ENCODE measurements around the gene HABP2.

HABP2 gene

DNA sequence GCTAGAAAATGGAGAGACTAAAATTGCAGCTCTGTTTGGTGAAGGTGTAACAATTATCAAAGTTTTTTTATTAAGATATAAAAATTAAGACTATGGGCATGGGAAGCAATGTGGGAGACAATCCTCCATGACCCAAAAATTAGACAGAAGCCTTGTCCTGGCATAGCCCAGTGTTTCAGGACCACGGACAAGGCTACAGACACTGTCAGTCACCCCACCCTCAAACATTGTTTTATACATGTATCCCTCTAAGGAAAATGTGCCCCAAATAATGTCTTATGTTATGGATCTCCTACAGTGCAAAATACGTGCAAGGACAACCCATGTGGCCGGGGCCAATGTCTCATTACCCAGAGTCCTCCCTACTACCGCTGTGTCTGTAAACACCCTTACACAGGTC, 24.0 kb downstream of the HABP2 start:
- H3K27ac ChIP-seq, result no peak overlapping the region
- TF ChIP-seq, protein P1, sequence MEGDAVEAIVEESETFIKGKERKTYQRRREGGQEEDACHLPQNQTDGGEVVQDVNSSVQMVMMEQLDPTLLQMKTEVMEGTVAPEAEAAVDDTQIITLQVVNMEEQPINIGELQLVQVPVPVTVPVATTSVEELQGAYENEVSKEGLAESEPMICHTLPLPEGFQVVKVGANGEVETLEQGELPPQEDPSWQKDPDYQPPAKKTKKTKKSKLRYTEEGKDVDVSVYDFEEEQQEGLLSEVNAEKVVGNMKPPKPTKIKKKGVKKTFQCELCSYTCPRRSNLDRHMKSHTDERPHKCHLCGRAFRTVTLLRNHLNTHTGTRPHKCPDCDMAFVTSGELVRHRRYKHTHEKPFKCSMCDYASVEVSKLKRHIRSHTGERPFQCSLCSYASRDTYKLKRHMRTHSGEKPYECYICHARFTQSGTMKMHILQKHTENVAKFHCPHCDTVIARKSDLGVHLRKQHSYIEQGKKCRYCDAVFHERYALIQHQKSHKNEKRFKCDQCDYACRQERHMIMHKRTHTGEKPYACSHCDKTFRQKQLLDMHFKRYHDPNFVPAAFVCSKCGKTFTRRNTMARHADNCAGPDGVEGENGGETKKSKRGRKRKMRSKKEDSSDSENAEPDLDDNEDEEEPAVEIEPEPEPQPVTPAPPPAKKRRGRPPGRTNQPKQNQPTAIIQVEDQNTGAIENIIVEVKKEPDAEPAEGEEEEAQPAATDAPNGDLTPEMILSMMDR (conservative IDR thresholded peaks at IDR 0.05), result no peak

DNA sequence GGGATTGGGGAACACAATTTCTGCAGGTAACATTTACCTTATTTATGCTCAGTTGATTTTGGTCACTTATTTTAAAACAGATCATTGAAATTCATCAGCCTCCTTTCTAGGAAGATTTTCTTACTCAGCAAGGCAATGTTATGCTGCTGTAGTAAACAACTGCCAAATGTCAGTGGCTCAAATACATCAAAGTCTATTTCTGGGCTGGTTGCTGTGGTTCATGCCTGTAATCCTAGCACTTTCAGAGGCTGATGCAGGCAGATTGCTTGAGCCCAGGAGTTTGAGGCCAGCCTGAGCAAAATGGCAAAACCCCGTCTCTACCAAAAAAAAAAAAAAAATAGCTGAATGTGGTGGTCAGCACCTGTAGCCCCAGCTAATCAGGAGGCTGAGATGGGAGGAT, 25.9 kb downstream of the HABP2 start:
- no peak overlapping the region for H3K27ac ChIP-seq
- TF ChIP-seq, protein P1 (conservative IDR thresholded peaks at IDR 0.05), result no peak

DNA sequence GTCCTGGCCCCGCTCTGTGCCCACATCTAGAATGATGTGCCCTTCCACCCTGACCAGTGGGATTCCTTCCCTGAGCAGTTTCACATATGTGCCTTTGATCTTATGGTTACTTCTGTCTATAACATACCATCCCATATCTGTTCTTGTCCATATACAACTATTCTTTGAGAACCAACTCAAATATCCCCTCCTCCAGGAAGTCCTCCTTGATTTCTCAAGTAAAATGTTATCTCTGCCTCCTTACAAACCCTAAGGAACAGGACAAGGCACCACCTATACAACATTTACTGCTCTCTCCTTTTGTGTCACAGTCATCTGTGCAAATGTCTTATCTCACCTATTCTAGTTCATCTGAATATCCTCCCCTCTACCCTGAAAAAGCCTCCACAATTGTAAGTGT, 28.2 kb downstream of the HABP2 start:
- TF ChIP-seq, protein P1 (conservative IDR thresholded peaks at IDR 0.05), result no peak
- no peak overlapping the region for H3K27ac ChIP-seq

DNA sequence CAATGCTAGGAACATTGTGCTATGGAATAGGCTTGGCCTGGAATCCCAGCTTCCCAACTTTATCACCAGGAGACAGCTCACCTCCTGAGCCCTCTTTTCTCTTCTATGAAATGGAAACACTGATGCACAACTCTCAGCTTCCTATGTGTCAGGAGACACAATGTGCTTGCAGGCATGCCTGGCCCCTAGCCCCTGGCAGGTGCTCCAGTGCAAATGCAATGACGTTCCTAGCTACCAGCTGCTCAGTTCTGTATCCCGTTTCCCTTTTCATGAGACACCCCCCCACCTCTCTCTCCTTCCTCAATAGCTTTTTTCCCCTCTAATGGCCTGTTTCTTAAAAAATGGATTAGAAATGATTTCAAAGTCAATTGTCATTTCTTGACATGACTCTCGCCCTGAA, 30.7 kb downstream of the HABP2 start:
- TF ChIP-seq, protein P1 (conservative IDR thresholded peaks at IDR 0.05), result no peak

DNA sequence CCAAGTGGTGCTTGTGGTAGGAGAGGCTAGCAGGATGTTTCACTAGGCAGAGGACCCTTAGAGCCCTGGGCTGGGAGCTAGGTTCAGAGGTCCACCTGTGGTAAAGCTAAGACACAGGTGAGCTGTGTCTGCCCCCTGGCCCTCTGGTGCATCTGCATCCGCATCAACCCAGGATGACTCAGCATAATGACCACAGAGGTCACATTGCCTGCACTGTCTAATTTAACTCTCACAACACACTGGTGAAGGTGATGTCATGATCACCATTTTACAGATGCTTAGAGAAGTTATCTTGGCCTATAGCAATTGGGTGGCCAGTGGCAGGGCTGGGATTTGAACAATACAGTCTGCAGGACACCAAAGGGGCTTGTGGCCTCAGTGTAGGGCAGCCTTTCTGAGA, 33.1 kb downstream of the HABP2 start:
- H3K27ac ChIP-seq, result no peak overlapping the region
- TF ChIP-seq, protein P1 (conservative IDR thresholded peaks at IDR 0.05), result no peak

More for the DNA sequence above, 30.7 kb downstream of the HABP2 start:
- H3K27ac ChIP-seq, result no peak overlapping the region

DNA sequence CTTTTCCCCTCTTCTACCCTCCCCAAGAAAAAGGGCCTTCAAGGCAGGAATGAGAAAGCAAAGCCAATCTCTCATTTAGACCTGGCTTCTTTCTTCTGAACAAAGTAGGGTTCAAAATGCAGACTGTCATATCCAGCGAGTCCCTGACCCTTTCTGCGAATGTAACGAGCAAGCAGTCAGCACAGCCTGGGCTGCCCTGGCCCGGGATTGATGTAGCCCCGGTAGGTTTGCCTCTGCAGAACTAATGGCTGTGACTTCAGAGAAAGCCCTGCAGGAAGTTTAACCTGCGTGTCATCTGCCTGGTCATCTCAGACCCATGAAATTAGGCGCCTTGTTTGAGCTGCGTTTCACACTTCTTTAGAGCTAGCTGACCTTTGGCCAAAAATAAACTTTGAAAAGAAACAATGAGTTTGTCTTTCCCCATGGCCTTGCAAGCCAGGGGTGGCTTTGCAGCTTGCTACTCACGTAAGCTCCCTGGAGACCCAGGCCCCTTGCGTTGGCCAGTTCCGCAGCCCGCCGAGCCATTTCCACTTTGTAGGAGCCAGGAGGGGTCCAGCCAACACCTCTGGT, 36.4 kb downstream of the HABP2 start:
- no peak overlapping the region for H3K27ac ChIP-seq
- TF ChIP-seq, protein P1 (conservative IDR thresholded peaks at IDR 0.05), result no peak

DNA sequence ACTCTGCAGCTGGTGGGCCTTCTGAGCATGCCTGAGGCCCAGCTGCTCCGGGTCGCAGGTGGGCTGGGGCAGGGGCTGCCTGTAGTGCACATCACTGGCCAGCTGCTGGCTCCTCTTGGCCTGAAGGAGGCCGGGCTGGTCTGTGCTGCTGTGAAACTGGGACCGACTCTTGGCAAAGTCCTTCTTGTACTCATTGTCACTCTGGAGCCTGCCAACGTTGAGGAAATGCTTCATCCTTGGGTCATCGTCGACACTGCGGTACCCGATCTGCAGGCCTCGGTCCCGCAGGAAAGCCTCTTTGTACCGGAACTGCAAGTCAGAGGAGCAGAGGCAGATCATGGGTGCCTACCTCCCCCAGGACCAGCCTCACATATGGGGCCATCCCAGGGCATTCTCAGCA, 37.7 kb downstream of the HABP2 start:
- TF ChIP-seq, protein P1 (conservative IDR thresholded peaks at IDR 0.05), result no peak
- no peak overlapping the region for H3K27ac ChIP-seq
